ENCODE data around the gene ZDHHC3. TPM values are rescaled to one million over a fixed set of nuclear protein-coding genes. Genes with fewer than 3 reads are reported as not detected.

ZDHHC3 gene
- polyA plus RNA-seq (ENCODE audit: insufficient read length in 4 of 4), result 10 to 100 TPM; 81.7 to 97.9 (median 84.8) TPM

- peak; percentile 66 to 76 (median 74) for DNase-seq (ENCODE audit: low read depth in 4 of 4, low spot score in 3 of 4)
Observed at GRCh38 chr3:44976002-44976815, at the start of gene ZDHHC3, which contains the start of gene EXOSC7. Gene ZDHHC3, minus strand, starts transcription at chr3:44976174. Its CDS starts 16,738 bp downstream, at chr3:44959436. Gene EXOSC7, plus strand, starts transcription at chr3:44976244. Its CDS starts 34 bp downstream, at chr3:44976278.

- no peak for DNase-seq (ENCODE audit: low read depth in 4 of 4, low spot score in 3 of 4)
Observed at GRCh38 chr3:45024542-45025255, 48.7 kb upstream of the ZDHHC3 start.

GRCh38 chr3:45023675-45024074 is 47.7 kb upstream of the ZDHHC3 start:
- DNase-seq (ENCODE audit: low read depth in 4 of 4, low spot score in 3 of 4), result no peak

DNA sequence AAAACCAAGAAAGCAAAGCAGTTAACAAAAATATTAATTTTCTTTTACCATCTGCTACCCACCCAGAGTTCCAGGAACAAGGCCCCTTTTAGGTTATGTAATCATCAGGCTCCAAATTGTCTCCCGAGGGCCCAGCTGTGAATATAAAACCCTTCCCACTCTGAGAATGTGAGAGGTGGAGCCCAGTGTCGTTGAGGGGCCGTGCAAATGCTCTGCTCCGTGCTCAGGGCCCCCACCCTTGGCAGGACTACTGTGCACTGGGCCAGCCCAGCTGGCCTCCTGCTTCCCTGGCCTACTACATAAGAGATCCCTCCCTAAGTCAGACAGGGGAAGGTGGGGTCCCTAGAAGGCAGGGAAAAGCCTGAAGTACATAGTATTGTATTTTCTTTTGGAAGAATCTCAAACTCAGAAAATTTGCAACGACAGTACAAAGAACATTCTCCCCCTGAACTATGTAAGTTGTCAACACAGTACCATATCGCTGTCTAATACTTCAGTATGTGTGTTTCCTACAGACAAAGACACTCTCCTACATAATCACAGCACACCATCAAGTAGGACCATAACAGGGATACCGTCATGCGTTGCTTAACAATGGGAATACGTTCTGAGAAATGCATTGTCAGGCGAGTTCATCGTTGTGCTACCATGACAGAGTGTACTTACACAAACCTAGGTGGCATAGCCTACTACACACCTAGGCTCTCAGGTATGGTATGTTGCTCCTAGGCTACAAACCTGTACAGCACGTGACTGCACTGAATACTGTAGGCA is 45.7 kb upstream of the ZDHHC3 start:
- DNase-seq (ENCODE audit: low read depth in 4 of 4, low spot score in 3 of 4), result no peak

DNA sequence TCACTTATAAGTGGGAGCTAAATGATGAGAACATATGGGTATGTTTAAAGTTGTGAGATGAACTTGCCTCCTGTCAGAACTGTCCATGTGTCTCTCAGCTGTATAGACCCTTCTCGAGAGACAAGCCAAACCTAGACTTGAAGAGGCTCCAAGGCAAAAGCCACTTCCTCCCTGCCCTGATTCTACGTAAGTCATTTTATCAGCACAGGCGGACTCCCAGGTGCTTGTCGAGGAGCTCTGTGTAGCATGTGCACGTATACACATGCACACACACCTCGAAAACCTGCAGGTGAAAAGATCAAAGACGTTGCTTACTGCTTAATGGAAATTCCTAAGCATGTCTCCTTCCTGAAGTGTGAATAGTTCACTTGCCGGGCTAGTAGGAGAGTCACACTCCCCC is 44.6 kb upstream of the ZDHHC3 start:
- DNase-seq (ENCODE audit: low read depth in 4 of 4, low spot score in 3 of 4), result no peak

GRCh38 chr3:45017821-45018220 is 41.8 kb upstream of the ZDHHC3 start:
- no peak for DNase-seq (ENCODE audit: low read depth in 4 of 4, low spot score in 3 of 4)

DNA sequence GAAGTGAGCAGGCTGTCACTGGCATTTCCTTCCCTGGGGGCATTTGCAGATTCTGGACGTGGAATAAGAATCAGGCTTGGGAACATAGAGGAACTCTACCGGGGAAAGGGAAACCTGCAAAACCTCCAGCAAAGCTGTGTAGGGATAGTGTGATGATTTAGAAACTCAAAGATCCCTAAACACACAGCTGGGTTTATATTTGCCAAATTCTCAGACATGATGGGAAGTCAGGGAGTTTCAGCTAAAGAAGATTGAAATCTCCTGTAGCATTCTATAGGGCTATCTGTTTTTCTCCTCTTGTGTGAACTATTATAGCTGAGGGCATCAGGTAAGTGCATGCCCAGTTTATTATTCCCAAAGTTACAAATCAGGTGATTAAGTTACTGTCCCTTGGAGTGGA is 40.9 kb upstream of the ZDHHC3 start:
- no peak for DNase-seq (ENCODE audit: low read depth in 4 of 4, low spot score in 3 of 4)

DNA sequence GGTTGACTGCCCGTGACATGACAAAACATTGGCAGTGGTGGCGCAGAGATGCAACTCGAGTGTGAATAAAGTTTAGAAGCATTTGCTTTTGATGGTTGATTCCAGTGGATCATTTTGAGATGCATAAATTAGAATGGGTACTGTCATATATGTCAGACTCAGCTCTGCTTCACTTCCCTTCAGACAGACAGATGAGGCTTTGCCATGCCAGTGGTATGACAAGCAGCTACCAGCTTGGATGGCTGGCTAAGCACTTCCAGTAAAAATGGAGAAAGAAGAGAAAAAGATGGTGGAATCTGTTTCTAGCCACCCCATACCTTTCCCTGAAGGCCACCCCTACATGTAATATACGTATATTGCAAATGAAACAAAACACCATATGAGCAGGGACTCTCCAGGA is 36.6 kb upstream of the ZDHHC3 start:
- DNase-seq (ENCODE audit: low read depth in 4 of 4, low spot score in 3 of 4), result no peak

GRCh38 chr3:45011756-45012508 is 36.0 kb upstream of the ZDHHC3 start:
- peak in 1 of 4 donors; percentile 31 for DNase-seq (ENCODE audit: low read depth in 4 of 4, low spot score in 3 of 4)

- no peak for DNase-seq (ENCODE audit: low read depth in 4 of 4, low spot score in 3 of 4)
Observed at GRCh38 chr3:45010811-45011333, 34.9 kb upstream of the ZDHHC3 start.

DNA sequence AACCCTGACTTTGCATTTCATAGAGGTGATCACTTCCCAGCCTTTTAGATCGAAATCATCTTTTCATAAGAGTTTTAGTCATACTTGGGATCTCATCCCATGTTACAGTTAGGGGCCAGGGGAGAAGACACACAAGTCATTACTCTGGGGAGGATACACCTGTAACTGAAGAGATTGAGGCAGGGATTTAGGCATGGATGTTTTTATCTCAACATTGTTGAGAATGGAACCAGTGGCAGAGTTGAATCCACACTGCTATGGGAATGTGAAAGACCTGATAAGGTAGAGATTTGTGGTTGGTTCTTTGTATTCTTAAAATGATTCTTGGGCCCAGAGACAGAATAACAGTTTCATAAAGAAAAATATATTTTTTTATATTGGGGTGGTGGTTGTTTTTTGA is 33.9 kb upstream of the ZDHHC3 start:
- no peak for DNase-seq (ENCODE audit: low read depth in 4 of 4, low spot score in 3 of 4)

- no peak for DNase-seq (ENCODE audit: low read depth in 4 of 4, low spot score in 3 of 4)
Observed at GRCh38 chr3:45008117-45008516, 32.1 kb upstream of the ZDHHC3 start.

DNA sequence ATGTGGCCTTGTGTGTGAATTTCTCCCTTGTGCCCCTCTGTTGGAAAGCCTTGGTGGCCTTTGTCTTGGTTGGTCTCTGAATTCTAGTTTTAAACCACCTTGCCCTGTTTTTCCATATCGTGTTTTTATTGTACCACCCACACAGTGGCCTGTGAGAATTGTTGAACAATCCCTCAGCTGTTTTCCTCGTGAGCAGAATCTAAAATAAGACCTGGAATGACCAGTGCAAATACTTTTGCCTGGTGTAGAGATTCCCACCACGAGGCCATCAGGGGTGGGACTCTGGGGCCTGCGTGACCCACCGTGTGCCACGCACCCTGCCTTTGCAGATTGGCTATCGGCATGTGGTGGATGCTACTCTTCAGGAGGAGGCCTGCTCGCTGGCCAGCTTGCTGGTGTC is 31.1 kb upstream of the ZDHHC3 start:
- DNase-seq (ENCODE audit: low read depth in 4 of 4, low spot score in 3 of 4), result no peak

DNA sequence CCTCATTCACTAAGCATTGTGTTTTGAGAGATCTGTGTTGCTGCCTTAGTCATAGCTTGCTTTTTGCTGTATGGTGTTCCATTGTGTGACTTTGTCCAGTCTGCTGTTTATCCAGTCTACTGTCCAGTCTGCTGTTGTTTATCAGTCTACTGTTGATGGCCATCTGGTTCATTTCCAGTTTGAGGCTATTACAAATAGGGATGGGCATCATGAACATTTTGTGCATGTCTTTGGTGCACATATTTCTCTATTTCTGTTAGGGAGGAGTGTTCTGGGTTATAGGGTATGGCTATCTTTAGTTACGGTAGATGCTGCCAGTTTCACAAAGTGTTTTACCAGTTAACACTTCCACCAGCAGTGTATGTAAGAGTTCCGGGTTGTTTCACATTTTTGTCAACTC is 27.9 kb upstream of the ZDHHC3 start:
- no peak for DNase-seq (ENCODE audit: low read depth in 4 of 4, low spot score in 3 of 4)

DNA sequence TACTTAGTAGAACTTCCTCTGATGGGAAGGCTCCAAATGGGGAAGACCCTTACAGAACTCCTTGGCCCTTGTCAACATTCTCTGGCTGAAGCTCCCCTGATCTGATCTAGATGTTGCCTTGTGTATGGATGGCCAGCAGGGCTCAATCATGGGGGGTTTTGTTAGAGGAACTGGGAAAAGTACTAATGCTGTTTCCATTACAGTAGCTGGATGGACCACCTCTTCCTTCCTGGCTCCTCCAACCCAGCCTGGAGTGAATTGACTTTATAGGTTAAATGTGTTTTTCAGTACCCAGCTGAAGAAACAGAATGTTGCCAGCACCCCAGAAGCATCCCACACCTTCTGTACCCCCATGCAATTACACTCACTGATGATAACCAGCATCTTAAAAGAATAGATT is 27.4 kb upstream of the ZDHHC3 start:
- DNase-seq (ENCODE audit: low read depth in 4 of 4, low spot score in 3 of 4), result no peak

DNA sequence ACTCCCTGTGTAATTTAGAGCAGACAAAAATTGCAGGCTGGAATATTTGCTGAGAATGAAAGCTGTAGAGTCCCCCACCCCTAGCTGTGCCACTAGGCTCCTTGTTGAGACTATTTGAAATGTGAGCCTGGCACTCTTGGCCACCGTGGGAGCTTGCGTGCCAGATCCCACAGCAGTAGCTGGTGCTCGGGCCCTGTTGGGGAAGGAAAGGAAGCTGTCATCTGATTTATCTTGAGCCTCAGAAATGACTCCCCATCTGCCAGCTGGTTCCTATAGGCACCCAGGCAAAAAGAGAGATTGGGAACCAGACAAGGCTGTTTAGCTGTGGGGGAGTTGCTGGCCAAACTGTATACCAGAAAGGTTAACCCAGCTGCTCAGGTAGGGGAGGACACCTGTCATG is 26.7 kb upstream of the ZDHHC3 start:
- DNase-seq (ENCODE audit: low read depth in 4 of 4, low spot score in 3 of 4), result no peak

DNA sequence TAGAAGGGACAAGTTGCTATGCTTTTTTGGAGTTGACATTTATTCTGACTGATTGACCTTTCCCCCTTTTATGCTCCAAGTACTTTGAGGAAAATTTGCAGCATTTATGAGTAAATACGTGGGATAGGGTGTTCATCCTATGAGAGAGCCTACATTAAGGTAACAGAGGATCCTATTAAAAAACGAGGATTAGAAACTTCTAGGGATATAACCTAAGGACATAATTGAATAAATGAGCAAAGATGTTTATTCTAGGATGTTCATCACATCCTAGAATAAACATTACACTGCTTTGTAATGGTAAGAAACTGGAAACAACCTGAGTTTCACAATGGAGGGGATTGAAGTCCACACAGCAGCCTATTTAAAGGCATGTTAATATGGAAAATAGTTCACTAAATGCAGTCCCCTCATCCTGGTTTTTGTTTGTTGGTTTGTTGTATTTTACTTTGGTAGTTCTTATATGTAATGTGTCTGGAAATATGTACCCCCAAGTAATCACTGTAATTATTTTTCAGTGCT is 26.2 kb upstream of the ZDHHC3 start:
- DNase-seq (ENCODE audit: low read depth in 4 of 4, low spot score in 3 of 4), result no peak

DNA sequence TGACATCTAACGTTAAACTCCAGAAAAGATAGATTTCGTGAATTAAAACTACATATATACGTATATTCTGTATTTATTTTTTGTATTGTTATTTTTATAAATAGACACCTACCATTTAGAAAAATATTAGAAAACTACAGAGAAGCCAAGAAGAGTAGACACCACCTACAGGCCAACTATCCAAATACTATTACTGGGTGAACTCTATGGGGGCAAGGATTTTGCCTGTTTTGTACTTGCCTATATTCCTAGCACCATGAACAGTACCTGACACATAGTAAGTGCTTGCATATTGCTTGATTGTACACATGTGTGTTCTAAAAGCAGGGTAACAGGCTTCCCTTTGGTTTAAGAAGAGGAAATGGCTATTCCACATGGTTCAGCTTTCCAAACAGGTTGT is 25.8 kb upstream of the ZDHHC3 start:
- no peak for DNase-seq (ENCODE audit: low read depth in 4 of 4, low spot score in 3 of 4)

DNA sequence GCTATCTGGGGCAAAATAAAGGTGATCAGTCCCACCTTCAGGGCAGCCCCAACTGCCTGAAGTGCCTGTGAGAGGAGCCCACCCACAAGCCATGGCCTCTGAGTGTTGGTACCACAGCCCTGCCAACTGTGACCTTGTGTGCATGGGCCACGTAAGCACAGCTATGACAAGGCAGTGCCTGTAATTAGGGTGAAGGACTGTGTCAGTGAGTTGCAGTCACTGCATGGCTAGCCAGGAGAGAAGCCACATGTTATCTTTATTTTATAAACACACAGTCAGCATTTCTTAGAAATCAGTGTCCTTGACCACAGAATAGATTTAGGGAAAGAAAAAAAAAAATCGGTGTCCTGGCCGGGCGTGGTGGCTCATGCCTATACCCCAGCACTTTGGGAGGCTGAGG is 24.8 kb upstream of the ZDHHC3 start:
- no peak for DNase-seq (ENCODE audit: low read depth in 4 of 4, low spot score in 3 of 4)

- DNase-seq (ENCODE audit: low read depth in 4 of 4, low spot score in 3 of 4), result no peak
Observed at GRCh38 chr3:44999782-45000181, 23.8 kb upstream of the ZDHHC3 start.

Data from left renal pelvis (tissue), 4 donors.